ENCODE results near the gene KLHL40.

- no peak for TF ChIP-seq EZH2 (IDR thresholded peaks at IDR 0.05; ENCODE audit: borderline replicate concordance, insufficient read depth, low read depth, low read length, poor library complexity, severe bottlenecking)
- TF ChIP-seq CTCF (IDR thresholded peaks at IDR 0.05), result no peak
Observed at GRCh38 chr3:42699511-42699971, 14.2 kb downstream of the KLHL40 start.

All from B cell (primary cell).